PC-3 (cell line): Measurements from ENCODE around the gene PBX4.

Experiments
- EZH2phosphoT487 ChIP-seq: fragments of 300-600 bp; sonication (generic); IDR thresholded peaks from 2 replicates; pipeline ENCODE4 v1.6.1; 2018; ENCODE audit warnings: mild to moderate bottlenecking, antibody characterized with exemption, low read length, borderline replicate concordance
- TF ChIP-seq, protein P1 (sequence below): fragments of 300-600 bp; sonication (generic); conservative IDR thresholded peaks from 2 replicates; pipeline ENCODE4 v1.5.1; 2017; ENCODE audit warnings: antibody characterized with exemption, low read depth, mild to moderate bottlenecking, low read length

DNA sequence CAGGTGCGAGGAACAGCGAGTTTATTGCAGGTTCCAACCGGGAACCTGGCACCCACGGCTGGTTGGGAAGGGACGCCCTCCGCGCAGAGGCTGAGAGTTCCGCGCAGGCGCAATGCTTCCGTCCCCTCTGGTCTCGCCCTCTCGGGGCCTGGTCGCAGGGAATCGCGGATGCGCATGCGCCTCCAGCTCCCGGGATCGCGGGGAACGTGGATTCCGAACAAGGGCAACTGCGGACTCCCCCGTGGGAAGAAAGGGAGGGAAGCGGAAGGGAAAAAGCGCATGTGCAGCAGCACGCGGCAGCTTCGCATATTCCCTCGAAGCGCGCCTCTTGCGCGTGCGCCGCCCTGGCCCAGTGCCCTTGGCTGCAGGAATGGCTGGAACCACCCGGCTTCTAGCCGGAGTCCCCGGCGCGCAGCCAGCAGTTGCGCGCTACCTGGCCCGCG is 104.3 kb downstream of the PBX4 start:
- no peak for TF ChIP-seq EZH2phosphoT487
- TF ChIP-seq, protein P1, sequence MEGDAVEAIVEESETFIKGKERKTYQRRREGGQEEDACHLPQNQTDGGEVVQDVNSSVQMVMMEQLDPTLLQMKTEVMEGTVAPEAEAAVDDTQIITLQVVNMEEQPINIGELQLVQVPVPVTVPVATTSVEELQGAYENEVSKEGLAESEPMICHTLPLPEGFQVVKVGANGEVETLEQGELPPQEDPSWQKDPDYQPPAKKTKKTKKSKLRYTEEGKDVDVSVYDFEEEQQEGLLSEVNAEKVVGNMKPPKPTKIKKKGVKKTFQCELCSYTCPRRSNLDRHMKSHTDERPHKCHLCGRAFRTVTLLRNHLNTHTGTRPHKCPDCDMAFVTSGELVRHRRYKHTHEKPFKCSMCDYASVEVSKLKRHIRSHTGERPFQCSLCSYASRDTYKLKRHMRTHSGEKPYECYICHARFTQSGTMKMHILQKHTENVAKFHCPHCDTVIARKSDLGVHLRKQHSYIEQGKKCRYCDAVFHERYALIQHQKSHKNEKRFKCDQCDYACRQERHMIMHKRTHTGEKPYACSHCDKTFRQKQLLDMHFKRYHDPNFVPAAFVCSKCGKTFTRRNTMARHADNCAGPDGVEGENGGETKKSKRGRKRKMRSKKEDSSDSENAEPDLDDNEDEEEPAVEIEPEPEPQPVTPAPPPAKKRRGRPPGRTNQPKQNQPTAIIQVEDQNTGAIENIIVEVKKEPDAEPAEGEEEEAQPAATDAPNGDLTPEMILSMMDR = no peak
